GM13976 (cell line): ENCODE results near the gene HNRNPH3.
A peak's percentile ranks its signal among the peaks of the same experiment; 100 is the strongest.
"Not testable (repeated sequence)": the region's sequence is repeated elsewhere in the genome, so short reads cannot be mapped to it uniquely, and the experiment has no call there.

ENCODE experiments used
- DNase-seq: peaks from one replicate; pipeline ENCODE4 v3.0.0; 2012; ENCODE audit warnings: low spot score
- in situ Hi-C: fragments of 300-500 bp; cut with MboI; formaldehyde crosslinking; loops from one replicate; pipeline ENCODE4 v1.12.0; 2022; ENCODE audit warnings: low sequenced_read_pairs, mixed read lengths, inconsistent platforms; ENCODE audit not compliant: unreplicated experiment
- TF ChIP-seq, protein P1 (sequence below): IDR thresholded peaks from 2 replicates; pipeline ENCODE4 v1.5.1; 2012; ENCODE audit warnings: borderline replicate concordance, mild to moderate bottlenecking; ENCODE audit not compliant: insufficient read depth; ENCODE audit errors: extremely low read depth, missing control alignments, control extremely low read depth

The HNRNPH3 gene

DNA sequence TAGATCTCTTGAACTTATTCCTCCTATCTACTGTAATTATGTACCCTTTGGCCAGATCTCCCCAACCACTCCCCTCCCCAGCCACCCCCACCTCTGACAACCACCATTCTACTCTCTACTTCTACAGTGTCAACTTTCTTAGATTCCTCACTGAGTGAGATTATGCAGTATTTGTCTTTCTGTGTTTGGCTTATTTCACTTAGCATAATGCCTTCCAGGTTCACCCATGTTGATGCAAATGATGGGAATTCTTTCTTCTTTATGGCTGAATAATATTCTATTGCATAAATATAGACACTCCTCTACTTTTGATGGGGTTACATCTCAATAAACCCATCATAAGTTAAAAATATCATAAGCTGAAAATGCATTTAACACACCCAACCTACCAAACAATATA, 21.3 kb upstream of the HNRNPH3 start:
- TF ChIP-seq, protein P1, sequence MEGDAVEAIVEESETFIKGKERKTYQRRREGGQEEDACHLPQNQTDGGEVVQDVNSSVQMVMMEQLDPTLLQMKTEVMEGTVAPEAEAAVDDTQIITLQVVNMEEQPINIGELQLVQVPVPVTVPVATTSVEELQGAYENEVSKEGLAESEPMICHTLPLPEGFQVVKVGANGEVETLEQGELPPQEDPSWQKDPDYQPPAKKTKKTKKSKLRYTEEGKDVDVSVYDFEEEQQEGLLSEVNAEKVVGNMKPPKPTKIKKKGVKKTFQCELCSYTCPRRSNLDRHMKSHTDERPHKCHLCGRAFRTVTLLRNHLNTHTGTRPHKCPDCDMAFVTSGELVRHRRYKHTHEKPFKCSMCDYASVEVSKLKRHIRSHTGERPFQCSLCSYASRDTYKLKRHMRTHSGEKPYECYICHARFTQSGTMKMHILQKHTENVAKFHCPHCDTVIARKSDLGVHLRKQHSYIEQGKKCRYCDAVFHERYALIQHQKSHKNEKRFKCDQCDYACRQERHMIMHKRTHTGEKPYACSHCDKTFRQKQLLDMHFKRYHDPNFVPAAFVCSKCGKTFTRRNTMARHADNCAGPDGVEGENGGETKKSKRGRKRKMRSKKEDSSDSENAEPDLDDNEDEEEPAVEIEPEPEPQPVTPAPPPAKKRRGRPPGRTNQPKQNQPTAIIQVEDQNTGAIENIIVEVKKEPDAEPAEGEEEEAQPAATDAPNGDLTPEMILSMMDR: no peak
- no peak for DNase-seq
- in situ Hi-C loops: loop anchor here (25.0 kb wide), 1 partner anchor 448 kb away; no protein-coding TSS in a partner anchor

DNA sequence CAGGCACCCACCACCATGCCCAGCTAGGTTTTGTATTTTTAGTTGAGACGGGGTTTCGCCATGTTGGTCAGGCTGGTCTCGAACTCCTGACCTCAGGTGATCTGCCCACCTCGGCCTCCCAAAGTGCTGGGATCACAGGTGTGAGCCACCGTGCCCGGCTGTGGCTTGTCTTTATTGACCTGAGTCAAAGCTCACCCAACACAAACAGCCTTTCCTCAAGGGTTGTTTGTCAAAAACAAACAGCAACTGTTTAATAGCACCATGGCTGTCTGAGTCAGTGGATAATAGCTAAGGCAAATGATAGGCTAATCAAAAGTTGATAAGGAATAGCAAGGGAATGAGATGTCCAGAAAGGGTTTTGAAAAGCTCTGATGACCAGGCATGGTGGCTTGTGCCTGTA, 16.9 kb upstream of the HNRNPH3 start:
- DNase-seq: not testable (repeated sequence)
- in situ Hi-C loops: loop anchor here (25.0 kb wide), 1 partner anchor 453 kb away; no protein-coding TSS in a partner anchor

DNA sequence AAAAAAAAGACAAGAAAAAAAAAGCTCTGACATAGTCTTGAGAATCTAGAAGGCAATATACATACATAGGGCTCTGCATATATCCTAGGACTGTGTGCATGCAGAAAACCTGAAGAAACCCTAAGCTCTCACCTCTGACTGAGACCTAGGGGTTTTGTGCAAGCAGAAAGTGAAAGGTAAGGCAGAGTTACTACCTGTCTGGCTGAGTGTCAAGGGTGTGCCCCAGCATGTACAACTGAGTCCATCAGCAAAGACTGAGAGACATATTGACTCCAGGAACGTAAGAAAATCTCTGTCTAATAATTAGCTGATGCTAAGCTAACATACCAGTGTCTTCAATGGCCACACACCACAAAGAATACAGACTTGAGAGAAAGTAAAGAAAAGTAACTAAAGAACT, 16.3 kb upstream of the HNRNPH3 start:
- TF ChIP-seq, protein P1: no peak
- in situ Hi-C loops: loop anchor here (25.0 kb wide), 1 partner anchor 453 kb away; no protein-coding TSS in a partner anchor
- DNase-seq: no peak

DNA sequence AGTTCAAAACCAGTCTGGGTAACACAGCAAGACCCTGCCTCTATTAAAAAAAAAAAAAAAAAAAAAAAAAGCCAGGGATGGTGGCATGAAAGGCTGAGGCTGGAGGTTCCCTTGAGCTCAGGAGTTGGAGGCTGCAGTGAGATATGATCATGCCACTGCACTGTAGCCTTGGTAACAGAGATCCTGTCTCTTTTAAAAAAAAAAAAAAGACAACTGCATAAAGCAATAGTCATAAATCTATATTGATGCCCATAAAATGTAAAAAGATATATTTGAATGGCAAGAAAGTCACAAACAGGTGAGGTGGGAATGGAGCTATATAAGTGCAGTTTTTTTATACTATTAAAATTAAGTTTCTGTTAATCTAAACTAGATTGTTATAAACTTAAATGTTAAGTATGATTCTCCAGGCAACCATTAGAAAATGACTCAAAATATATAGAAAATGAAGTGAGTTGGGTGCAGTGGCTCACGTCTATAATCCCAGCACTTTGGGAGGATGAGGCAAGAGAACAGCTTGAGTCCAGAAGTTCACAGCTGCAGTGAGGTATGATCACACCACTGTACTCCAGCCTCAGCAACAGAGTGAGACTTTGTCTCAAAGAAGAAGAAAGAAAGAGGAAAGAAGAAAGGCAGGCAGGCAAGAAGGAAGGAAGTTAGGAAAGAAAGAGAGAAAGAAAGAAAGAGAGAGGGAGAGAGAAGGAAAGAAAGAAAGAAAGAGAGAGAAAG, 13.4 kb upstream of the HNRNPH3 start:
- TF ChIP-seq, protein P1: no peak
- in situ Hi-C loops: loop anchor here (25.0 kb wide), 1 partner anchor 456 kb away; no protein-coding TSS in a partner anchor
- DNase-seq: no peak

DNA sequence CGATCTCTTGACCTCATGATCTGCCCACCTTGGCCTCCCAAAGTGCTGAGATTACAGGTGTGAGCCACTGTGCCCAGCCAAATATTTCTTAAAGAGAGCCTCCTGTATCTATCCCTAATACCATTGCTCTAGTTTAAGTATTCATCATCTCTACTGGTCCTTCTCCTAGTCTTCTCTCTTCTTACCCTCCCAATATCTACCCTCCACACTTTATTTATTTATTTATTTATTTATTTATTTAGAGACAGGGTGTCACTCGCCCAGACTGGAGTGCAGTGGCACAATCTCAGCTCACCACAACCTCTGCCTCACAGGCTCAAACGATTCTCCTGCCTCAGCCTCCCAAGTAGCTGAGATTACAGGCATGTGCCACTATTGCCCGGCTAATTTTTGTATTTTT, 7.5 kb upstream of the HNRNPH3 start:
- not testable (repeated sequence) for DNase-seq
- in situ Hi-C loops: loop anchor here (25.0 kb wide), 1 partner anchor 462 kb away; no protein-coding TSS in a partner anchor

DNA sequence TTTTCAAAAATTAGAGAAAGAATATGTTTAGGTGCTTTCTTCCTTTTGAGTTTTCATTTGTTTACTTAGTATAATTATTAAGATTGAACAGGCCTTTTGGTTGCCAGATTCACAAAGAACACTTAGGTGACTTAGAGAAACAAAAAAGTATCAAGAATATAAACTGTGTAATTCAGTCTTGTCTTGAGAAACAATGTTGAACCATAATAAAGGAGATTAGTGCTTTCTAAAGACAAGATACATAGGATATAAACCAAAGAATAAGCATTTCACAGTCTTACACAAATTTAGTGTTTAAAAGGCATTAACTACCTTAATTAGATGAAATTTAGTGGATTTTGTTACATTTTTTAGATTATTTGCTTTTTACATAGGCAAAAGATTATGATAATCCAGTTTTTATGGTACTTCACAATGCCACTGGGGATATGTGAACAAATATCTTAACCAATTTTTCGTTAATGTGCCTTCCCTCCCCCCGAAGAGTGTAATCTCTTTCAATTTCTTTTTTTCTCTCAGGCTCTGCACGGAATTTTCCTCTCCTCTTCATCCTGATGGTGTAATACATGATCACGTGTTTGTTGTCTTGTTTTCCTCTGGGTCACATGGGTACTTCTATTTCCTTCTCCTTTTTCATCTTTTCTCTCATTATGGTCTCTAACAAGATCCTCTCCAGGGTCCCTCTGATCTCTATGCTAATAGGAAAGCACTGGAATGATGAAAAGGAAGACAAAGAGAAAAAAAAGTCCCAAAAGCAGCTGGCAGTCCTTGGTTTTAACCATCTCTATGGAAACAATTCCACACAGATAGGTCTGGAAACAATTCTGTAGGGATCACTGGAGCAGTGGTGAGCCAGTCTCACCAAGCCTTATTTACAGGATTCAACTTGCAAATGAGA, 3.7 kb upstream of the HNRNPH3 start:
- in situ Hi-C loops: no loop called here
- TF ChIP-seq, protein P1: no peak
- DNase-seq: peak; percentile 27

DNA sequence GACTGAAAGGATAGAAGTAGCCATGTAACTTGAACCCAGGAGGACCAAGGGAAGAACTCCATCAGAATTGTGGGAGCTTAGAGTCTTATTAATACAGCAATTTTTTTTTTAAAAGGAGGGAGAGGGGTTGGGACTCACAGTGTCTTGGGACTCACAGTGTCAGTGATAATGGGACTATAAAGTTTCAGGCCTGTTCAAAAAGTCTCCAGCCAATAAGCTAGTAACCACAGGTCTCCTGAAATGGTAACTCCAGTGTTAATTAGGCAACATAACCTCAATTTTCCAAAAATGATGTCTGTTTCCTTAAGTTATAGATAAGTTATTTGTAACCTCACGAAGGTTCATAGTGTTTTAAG, 2.4 kb upstream of the HNRNPH3 start:
- TF ChIP-seq, protein P1: no peak
- in situ Hi-C loops: no loop called here
- no peak for DNase-seq
